ENCODE data around the gene TCHH.

TCHH gene

GRCh38 chr1:152067150-152067549 is 48.1 kb downstream of the TCHH start:
- no peak for DNase-seq (ENCODE audit: low spot score)

DNA sequence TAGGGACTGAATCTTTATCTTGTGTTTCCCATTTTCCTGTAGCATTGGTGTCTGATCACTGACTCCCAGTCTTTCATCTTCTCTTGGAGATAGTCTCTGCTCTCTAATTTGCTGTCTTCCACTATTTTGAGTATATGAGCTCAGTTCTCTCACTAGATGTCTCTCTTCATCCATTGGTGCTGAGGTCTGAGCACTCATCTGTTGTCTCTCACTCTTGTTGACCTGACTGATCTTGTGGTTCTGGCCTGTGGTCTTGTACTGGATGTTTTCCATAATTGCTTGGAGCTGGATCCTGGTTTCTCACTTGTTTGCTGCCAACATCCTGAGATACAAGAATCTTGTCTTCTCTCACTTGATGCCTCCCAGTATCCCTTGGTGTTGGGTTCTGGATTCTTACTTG is 53.3 kb downstream of the TCHH start:
- DNase-seq (ENCODE audit: low spot score), result no peak

Data from SW480 (cell line).